ENCODE data around the gene GRIN2A.

GRCh38 chr16:10016752-10017151 is 165.5 kb downstream of the GRIN2A start:
- TF ChIP-seq, protein P1, sequence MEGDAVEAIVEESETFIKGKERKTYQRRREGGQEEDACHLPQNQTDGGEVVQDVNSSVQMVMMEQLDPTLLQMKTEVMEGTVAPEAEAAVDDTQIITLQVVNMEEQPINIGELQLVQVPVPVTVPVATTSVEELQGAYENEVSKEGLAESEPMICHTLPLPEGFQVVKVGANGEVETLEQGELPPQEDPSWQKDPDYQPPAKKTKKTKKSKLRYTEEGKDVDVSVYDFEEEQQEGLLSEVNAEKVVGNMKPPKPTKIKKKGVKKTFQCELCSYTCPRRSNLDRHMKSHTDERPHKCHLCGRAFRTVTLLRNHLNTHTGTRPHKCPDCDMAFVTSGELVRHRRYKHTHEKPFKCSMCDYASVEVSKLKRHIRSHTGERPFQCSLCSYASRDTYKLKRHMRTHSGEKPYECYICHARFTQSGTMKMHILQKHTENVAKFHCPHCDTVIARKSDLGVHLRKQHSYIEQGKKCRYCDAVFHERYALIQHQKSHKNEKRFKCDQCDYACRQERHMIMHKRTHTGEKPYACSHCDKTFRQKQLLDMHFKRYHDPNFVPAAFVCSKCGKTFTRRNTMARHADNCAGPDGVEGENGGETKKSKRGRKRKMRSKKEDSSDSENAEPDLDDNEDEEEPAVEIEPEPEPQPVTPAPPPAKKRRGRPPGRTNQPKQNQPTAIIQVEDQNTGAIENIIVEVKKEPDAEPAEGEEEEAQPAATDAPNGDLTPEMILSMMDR (IDR thresholded peaks at IDR 0.05) = no peak
- TF ChIP-seq POLR2A (IDR thresholded peaks at IDR 0.05) = no peak

Measured in Peyer's patch (tissue), 4 donors.